ENCODE results near the gene TBL3. TPM values are rescaled to one million over a fixed set of nuclear protein-coding genes. Genes with fewer than 3 reads are reported as not detected.
A peak's percentile ranks its signal among the peaks of the same experiment; 100 is the strongest.
"Not testable (repeated sequence)": the region's sequence is repeated elsewhere in the genome, so short reads cannot be mapped to it uniquely, and the experiment has no call there.

Gene TBL3
- total RNA-seq, result 10 to 100 TPM; 19.4 to 21.5 TPM
- long read RNA-seq, full-length matches to known transcripts, result 53 of 66 reads
- long read RNA-seq, partial matches to known transcripts, result 7 of 66 reads
- long read RNA-seq, other reads (novel, unspliced or antisense), result 6 of 66 reads

DNA sequence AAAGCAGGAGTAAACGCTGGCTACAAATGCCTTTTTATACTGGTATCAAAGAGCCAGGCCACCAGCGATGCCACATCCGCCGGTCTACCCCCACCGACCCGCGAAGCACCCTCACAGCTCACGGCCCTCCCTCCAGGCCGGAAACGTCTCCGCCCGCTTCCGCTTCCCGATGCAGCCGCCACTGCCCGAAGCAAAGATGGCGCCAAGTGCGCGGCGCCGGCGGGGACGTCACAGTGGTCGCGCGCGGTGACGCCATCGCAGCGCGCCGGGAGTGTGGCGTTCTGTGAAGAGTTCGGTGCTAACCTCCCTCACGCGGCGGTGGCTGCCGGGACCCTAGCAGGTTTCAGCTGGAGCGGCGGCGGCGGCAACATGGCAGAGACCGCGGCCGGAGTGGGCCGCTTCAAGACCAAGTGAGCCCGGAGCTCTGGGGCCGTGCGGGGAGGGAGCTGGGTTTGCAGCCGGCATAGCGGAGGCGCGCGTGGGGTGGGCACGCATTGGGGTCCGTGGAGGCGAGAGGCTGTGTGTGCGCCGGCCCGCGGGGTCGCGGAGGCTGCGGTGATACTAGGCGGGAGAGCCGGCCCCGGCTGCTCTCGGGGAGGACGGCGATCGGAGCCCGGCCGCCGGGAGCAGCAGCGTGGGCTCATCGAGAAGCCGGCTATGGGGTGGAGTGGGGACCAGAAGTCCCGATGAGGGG lies at the start of gene TBL3:
Gene TBL3, plus strand, starts transcription at position 258 of the 694 bp plus-strand sequence. Its CDS starts 112 bp downstream, at position 370.
- intact Hi-C loops (cut with DNase I), result no loop called here

DNA sequence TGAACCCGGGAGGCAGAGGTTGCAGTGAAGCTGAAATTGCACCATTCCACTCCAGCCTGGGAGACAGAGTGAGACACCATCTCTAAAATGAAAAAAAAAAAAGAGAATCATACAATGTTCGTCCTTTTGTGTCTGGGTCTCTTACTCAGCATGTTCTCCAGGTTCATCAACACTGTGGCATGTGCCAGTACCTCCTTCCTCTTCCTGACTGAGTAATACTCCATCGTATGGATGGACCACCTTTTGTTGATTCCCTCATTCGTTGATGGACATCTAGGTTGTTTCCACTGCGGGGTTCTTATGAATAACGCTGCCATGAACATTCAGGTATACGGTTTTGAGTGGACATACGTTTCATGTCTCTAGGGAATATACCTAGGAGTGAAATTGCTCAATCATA lies 49.5 kb upstream of the TBL3 start:
- no peak for ATAC-seq
- no peak for DNase-seq
- intact Hi-C loops (cut with DNase I), result no loop called here

More for the DNA sequence above, at the start of gene TBL3:
- DNase-seq, result peak; percentile 94
- peak; percentile 96 to 97 for ATAC-seq

DNA sequence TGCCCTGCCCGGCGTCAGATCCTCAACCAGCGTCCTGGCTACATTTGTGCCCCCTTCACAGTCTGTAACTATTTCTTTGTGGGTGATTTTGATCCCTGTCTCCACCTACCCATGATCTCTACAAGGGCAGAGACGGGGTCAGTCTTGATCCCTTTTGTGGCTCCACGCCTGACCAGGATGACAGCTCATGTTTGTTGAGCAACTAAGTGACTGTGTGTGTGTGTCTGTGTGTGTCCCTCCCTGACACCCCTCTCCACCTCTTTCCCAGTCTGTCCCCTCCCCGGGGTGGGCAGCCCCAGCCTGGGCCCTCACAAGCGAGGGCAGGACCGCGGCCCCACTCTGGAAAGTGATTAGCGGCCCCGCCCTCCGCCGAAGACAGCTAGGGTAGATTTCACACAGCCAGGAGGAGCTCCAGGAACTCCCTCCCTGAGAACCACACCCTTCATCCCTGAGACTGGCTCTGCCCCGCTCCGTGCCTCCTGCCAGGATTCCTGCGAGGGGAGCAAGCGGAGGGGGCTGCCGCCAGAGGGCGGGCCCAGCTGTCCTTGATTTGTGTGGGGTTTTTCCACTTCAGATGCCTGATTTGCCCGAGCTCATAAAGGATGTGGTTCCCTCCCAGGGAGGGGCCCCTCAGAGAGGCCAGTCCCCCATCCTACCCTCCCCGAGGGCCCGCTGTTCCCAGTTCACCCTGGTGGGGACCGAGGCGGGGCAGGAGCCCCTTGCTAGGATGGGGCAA lies 48.4 kb upstream of the TBL3 start:
- intact Hi-C loops (cut with DNase I), result no loop called here
- ATAC-seq, result peak; percentile 68 to 92
- DNase-seq, result peak; percentile 55

DNA sequence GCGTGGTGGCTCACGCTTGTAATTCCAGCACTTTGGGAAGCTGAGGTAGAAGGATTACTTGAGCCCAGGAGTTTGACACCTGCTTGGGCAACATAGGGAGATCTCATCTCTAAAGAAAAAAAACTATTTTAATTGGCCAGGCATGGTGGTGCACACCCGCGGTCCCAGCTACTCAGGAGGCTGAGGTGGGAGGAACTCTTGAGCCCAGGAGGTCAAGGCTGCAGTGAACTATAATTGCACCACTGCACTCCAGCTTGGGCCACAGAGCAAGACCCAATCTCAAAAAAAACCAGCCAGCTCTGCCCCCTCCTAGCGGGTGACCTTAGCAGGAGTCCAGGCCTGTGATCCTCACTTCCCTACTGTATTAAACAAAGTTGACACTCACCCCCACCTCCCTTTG lies 47.8 kb upstream of the TBL3 start:
- DNase-seq, result no peak
- intact Hi-C loops (cut with DNase I), result no loop called here
- ATAC-seq, result no peak

DNA sequence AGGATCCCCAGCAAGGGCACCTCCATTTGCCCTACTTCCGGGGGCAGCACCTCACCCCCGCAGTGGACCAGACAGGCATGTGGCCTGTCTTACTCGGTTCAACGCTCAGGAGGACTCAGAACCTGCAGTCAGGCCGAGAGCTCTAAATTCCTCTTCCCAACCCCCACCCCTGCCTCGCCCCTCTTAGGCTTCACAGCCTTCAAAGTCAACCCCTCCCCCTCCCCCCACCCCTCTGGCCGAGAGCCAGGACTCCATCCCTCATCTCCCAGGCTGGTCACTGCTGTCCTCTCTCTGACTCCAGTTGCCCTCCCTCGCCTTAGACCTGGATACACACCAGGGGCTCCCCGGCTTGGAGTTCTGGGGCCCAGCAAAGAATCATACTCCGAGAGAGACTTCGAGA lies 45.6 kb upstream of the TBL3 start:
- ATAC-seq (no peak), DNase-seq (no peak)
- intact Hi-C loops (cut with DNase I), result no loop called here

DNA sequence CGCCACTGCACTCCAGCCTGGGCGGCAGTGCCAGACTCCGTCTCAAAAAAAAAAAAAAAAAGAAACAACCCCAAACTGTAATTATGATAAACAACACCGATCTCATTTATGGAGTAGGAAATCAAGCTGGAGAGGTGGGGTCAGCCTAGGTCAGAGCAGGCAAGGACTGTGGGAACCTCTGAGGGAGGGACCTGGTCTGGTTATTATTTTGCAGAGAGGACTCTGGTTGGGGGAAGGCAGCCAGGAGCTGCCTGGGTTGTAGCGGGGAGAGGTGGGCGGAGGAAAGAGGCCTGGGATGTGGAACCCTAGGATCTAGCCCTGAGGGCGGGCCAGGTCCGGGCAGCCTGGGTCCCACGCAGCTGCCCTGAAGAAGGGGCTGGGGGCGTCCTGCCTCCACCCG lies 42.7 kb upstream of the TBL3 start:
- ATAC-seq (peak; percentile 67 to 76), DNase-seq (no peak)
- intact Hi-C loops (cut with DNase I), result no loop called here

DNA sequence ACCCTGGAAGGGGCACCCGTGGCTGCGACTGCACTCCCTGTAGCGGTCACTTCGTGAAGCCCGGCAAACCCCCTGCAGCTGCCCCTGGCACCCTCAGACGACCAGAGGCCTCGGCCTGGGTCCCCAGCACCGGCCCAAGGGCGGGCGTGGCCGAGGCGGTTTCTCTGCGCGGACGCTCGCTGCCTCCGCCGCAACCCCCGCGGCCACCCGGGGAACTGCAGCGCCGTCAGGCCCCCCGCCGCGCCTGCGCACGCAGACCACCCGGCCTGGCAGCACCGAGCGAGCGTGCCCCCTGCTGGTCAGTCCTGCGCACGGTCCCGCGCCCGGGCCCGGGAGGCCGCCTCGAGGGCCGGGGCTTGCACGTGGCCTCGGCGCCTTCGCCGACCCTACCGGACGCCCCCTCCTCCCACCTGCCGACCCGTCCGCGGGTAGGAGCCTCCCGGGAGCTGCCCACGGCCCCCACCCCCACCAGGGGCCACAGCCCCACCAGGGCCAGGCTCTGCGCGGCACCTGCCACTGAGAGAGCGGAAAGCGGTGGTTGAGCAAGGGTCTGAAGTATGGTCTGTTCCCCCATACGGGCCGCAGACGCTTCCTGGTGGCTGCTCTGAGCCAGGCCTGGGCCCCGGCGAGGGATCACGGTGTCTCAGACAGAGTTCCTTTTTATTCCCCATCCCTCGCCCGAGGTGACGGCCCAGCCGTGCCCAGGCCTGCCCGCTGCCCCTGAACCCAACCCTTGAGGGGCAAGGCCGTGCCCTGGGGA lies 42.1 kb upstream of the TBL3 start:
- DNase-seq (peak; percentile 92), ATAC-seq (peak; percentile 95 to 97)
- intact Hi-C loops (cut with DNase I), result loop anchor here in 1 of 2 donors (2.0 kb wide), 1 partner anchor 65 kb away; no protein-coding TSS in a partner anchor

DNA sequence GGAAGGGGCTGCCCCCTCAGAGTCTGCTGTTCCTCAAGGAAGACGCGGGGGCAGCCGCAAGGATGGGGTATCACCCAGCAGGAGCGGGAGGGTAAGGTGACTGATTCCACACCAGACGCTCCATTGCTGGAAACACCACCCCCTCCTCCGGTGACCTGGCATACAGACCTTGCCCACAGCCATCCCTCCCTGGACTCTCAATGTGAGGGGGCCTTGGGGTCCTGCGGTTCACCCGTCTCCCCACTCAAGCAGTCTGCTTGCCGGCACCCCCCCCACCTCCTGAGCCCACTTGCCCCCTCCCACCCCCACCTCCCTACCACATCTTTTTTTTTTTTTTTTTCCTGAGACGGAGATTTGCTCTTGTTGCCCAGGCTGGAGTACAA lies 41.5 kb upstream of the TBL3 start:
- no peak for ATAC-seq
- no peak for DNase-seq
- intact Hi-C loops (cut with DNase I), result loop anchor here in 1 of 2 donors (2.0 kb wide), 1 partner anchor 66 kb away; no protein-coding TSS in a partner anchor

DNA sequence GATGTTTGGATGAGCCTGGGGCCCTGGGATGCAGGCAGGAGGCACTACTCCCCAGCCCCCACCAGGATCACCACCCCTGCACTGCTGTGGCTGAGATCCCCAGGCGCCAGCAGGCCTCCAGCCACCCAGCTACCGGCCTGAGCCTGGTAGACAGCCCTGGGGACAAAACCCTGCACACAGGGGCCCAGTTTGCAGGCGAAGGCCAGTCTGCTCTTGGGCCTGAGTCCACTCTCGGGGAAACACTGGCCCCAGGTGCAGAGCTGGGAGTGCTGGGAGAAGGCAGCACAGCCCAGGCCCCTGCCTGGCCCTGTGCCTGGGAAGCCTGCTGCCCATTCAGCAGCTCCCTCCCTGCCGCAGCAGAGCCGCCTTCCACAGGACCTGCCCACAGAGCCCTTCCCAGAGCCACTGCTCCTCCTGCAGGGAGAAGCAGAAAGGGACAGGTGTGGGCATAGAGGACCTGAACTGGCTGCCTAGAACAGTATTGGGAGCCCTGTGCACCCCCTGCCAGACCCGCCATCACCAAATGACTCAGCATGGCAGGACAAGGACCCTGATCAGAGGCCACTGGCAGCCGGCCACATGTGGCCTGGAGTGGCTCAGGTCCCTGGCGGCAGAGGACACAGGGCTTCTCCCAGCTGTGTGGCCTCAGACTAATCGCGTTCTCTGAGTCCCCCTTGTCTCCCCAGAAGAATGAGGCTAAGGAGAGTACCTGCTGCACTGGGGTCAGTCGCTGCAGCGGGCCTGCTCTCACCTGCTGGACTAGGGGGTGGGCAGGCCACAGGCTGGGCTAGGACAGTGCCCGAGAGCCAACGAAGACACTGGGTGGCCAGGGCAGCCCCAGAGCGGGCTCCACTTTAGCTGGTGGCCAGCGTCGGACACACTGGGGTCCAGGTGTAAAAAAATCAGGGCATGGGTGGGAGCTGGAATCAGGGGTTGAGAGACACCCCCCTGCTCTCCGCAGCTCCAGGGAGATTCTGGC lies 39.5 kb upstream of the TBL3 start:
- intact Hi-C loops (cut with DNase I), result no loop called here
- no peak for DNase-seq

DNA sequence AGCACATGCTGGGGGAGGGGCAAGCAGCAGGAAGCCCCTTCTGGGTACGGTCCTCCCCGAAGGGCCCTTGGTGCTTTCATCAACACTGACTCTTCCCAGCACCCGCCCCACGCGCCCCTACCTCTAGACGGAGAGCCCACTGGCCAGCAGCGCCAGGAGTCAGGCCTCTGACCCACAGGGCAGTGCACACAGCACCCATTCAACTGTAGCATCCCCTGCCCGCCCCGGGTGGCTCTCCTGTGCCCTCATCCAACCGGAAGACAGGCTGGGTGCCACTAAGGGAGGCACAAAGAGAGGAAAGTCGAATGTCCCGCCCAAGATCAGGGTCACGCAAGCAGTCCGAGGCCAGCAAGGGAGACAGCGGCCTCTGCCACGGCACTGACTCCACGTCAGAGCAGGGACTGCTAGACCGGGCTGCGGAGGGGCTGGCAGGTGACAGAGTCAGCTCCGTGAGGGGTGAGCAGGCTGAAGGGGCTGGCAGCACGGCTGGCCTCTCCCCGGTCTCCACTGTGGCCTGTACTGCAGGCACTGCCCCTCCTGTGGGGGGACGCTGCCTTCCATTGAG lies 38.7 kb upstream of the TBL3 start:
- intact Hi-C loops (cut with DNase I), result no loop called here
- ATAC-seq (no peak), DNase-seq (no peak)

More for the DNA sequence above, 39.5 kb upstream of the TBL3 start:
- ATAC-seq, result no peak

DNA sequence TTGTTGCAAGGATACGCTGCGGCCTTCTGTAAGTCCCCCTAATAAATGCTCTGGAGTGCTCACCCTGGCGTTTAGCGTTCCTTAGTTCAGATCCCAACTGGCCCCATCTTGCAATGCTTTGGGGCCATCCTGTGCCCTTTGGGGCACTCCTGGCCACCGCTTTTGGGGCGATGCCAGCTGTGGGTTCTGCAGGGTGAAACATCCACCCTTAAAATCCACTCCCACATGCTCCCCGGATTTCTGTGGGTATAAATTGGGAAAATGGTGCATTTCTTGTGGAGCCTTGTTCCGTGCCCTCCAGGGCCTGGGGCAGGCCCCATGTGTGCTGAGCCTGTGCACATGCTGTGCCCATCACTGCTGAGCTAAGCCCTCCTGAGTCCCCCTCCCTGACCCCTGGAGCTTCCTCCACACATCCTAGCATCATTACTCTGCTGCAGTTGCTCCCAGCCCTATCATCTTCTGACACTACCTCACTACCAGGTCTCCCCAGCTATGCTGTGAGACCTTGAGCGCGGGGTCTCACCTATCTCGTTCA lies 34.8 kb upstream of the TBL3 start:
- DNase-seq (no peak), ATAC-seq (no peak)
- intact Hi-C loops (cut with DNase I), result no loop called here

DNA sequence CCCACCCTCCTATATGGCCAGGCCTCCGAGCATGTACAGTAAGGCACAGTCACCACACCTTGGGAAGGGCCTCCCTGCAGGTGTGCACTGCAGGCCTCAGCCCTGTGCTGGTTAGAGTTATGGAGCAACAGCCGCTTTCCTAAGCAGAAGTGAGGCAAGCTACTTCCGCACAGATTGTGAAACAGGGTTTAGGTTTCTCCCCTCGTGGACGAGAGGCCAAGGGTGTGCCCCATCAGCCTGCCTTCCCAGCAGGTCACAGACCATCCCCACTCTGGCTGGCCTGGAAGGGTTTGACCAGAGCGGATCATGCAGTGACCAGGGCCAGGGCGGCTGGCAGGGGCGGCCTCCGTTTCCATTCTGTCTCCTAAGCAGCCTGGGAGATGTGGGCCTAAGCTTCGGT lies 33.5 kb upstream of the TBL3 start:
- DNase-seq (no peak), ATAC-seq (no peak)
- intact Hi-C loops (cut with DNase I), result no loop called here

DNA sequence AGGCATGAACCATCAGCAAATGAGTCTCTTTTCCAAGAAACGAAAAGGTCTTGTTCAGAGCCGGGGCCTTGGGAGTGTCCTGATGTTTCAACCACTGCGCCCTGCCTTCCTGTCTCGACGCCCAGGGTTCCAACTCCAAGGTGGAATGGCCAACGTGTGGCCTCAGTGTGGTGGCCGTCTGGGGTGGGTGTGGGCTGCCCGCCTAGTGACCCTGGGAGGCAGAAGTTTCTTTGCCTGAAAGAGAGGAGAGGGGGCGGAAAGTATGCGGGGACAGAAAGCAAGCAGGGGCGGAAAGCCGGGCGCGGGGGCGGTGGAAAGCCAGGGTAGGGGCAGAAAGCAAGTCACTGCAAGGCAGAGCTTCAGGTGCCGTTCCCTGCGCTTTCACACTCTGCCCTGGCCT lies 32.9 kb upstream of the TBL3 start:
- intact Hi-C loops (cut with DNase I), result no loop called here
- no peak for DNase-seq
- no peak for ATAC-seq

DNA sequence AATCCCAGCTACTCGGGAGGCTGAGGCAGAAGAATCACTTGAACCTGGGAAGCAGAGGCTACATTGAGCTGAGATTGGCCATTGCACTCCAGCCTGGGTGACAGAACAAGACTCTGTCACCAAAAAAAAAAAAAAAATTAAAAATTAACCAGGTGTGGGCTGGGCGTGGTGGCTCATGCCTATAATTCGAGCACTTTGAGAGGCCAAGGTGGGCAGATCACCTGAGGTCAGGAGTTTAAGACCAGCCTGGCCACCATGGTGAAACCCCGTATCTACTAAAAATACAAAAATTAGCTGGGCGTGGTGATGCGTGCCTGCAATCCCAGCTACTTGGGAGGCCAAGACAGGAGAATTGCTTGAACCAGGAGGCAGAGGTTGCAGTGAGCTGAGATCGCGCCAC lies 32.0 kb upstream of the TBL3 start:
- DNase-seq; intact Hi-C loops (cut with DNase I); ATAC-seq: not testable (repeated sequence)

DNA sequence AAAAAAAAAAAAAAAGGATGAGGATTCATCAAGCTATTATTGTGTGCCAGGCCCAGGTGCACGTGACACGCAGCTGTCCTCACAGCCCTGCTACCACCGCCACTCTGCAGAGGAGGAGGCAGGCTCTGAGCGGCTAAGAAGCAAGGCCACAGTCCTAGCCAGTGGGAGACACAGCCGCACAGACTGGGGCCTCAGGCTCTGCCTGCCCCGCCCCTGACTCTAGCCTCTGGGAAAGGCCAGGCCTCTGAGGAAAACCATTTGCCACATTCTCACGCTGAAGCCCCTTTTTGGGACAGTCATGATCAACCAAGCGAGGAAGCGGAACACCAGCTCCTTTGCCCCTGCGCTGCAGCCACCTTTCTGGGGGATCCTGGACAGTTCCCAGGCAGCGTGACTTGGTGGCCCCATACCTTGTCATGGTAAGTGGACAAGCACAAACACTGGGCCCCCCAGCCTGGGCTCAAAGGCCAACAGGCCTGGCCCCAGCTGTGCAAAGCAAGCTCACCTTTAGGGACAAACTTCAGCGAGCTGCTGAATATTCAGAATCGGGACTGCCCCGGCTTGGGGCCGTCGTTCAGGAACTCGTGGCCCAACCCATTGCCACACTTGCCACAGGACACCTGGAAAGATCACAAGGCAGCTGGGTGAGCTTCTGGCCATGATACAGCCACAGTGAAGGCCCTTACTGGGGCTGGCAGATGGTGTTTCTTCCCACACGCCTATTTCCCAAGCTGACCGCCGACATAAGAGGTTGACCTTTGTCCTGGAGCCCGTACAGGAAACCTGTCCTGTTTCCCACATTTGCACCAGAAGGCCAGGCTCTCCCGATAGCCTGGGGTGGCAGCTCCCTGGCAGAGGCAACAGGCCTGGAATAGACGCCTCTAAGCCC lies 31.3 kb upstream of the TBL3 start:
- ATAC-seq, result no peak
- intact Hi-C loops (cut with DNase I), result no loop called here
- DNase-seq, result no peak

DNA sequence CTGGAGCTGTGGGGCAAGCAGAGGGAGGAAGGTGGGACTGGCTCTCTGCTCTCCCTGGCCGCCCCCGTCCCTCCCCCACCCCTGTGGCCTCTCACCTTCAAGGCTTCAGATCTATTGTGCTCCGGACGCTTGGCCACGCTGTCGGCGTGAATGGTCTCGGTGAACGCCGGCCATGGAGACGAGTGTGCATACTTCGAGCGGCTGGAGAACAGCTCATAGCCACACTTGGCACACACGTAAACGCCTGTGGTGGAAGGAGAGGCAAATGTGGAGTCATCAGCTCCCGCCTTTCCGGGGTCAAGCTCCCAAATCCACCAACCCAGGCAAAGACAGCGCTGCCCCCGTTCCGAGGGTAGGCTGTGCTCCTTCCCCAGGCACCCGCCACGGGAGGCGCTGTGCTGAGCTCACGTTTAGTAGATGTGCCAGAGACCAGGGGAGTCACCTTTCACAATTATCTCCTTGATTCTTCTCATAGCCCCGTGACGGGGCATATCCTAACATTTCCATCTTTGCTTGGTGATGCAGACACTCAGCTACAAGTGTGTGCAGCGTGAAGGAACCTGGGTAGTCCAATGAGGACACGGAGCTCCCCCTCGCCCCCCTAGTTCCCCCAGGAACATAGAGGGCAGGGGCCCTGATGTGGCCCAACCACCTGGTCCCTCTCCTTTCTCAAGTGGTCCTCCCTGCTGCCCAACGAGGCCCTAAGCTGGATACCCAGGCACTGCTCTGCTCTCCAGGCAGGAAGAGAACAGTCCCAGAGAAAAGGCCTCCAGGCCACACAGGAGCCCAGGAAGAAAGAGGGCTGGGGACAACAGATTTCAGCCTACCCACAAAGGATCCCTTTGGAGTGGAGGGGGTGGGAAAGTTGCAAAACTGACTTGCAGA lies 30.4 kb upstream of the TBL3 start:
- DNase-seq (no peak), ATAC-seq (no peak)
- intact Hi-C loops (cut with DNase I), result no loop called here
